Kidney epithelial cell (primary cell): Measurements from ENCODE around the gene KHDC1. TPM values are rescaled to one million over a fixed set of nuclear protein-coding genes. Genes with fewer than 3 reads are reported as not detected.

Experiments used
- DNase-seq: peaks from one replicate; pipeline ENCODE4 v3.0.0-alpha.2; 2010; ENCODE audit warnings: low read depth
- H3K27me3 ChIP-seq: 2 replicates; pipeline ENCODE4 v1.6.0; 2011; ENCODE audit warnings: low read length; ENCODE audit not compliant: control insufficient read depth, insufficient read depth
- H3K36me3 ChIP-seq: 2 replicates; pipeline ENCODE4 v1.5.1; 2011; ENCODE audit warnings: low read length; ENCODE audit not compliant: control insufficient read depth, insufficient read depth
- H3K4me3 ChIP-seq: 2 replicates; pipeline ENCODE4 v1.5.1; 2011; ENCODE audit warnings: low read depth, mild to moderate bottlenecking, control low read depth, low read length
- CTCF ChIP-seq: IDR thresholded peaks from 2 replicates; pipeline ENCODE4 v1.5.1; 2011; ENCODE audit warnings: mild to moderate bottlenecking, moderate library complexity, low read length, control low read depth, inconsistent platforms; ENCODE audit not compliant: insufficient read depth, poor library complexity, severe bottlenecking
- total RNA-seq: library from RNA; depleted of rRNA; stranded (reverse); fragments of >200 nt; gene quantifications from 2 replicates; pipeline ENCODE4 v1.2.3, GENCODE V29; 2015

KHDC1 gene
- total RNA-seq, 1 donor from 2014 or later = 3.3 TPM

- no peak for DNase-seq
- Histone ChIP-seq H3K27me3 (no peaks in the 10 kb centered on the region), H3K4me3 (no peak overlapping the region), H3K36me3 (no peaks in the 10 kb centered on the region)
- no peak for TF ChIP-seq CTCF
Observed at GRCh38 chr6:73227606-73228255, 35.3 kb downstream of the KHDC1 start.

DNA sequence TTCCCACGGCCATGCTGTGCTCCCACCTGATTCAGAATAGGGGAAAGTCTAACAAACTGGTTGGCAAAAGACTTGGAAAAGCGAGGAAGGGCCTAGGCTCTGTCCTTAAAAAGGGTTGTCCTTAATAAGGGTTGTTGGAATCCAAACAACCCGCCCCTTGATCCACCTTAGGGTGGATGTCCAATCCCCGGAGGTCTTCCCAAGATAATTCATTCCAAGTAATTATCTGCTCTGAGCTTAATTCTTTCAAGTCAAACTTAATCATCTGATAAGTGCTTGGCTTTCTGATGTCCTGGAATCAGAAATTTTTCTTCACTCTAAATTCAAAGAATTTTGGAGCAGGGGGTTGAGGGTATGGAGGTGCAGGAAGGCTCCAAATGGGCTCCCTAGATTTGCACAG lies 37.6 kb downstream of the KHDC1 start, which contains the start of gene KHDC1L:
Gene KHDC1L (minus strand): TSS at position 101 of the 400 bp plus-strand sequence. CDS start 88 bp downstream, at position 13.
- TF ChIP-seq CTCF = no peak
- Histone ChIP-seq H3K27me3 (no peaks in the 10 kb centered on the region), H3K36me3 (no peaks in the 10 kb centered on the region), H3K4me3 (no peak within 1 kb of the TSS)
- DNase-seq = no peak

DNA sequence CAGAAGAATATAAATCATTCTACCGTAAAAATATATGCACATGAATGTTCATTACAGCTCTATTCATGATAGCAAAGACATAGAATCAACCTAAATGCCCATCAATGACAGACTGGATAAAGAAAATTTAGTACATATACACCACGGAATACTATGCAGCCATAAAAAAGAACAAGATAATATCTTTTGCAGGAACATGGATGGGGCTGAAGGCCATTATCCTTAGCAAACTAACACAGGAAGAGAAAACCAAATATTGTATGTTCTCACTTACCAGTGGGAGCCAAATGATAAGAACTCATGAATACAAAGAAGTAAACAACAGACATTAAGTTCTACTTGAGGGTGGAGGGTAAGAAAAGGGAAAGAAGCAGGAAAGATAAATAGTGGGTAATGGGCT lies 46.1 kb downstream of the KHDC1 start:
- no peaks in the 10 kb centered on the region for H3K27me3 ChIP-seq
- H3K4me3 ChIP-seq = no peak overlapping the region
- DNase-seq = no peak
- H3K36me3 ChIP-seq = no peaks in the 10 kb centered on the region
- no peak for TF ChIP-seq CTCF

- Histone ChIP-seq H3K36me3 (no peaks in the 10 kb centered on the region), H3K4me3 (no peak overlapping the region), H3K27me3 (no peaks in the 10 kb centered on the region)
- no peak for DNase-seq
- no peak for TF ChIP-seq CTCF
Observed at GRCh38 chr6:73209117-73209516, 53.9 kb downstream of the KHDC1 start.

GRCh38 chr6:73207221-73207837 lies 55.7 kb downstream of the KHDC1 start:
- H3K4me3 ChIP-seq = no peak overlapping the region
- H3K36me3 ChIP-seq = no peaks in the 10 kb centered on the region
- TF ChIP-seq CTCF = no peak
- DNase-seq = no peak
- H3K27me3 ChIP-seq = no peaks in the 10 kb centered on the region
